ENCODE data around the gene ZNF628.

The ZNF628 gene

GRCh38 chr19:55436847-55437246, 39.6 kb upstream of the ZNF628 start:
- H3K27ac ChIP-seq (ENCODE audit: low read depth, low read length) = no peak overlapping the region
- no peaks in the 10 kb centered on the region for H3K36me3 ChIP-seq (ENCODE audit: control insufficient read depth, low read length)
- no peaks in the 10 kb centered on the region; the same call in 1 of the 2 replicates for H4K20me1 ChIP-seq (ENCODE audit: control insufficient read depth, insufficient read depth, low read depth, low read length)
- no peaks in the 10 kb centered on the region for H3K9me3 ChIP-seq (ENCODE audit: control insufficient read depth, insufficient read depth, low read length)
- TF ChIP-seq CTCF (IDR thresholded peaks at IDR 0.05; ENCODE audit: low read depth, low read length, poor library complexity, severe bottlenecking) = no peak
- no peak for TF ChIP-seq EZH2phosphoT487 (IDR thresholded peaks at IDR 0.05; ENCODE audit: borderline replicate concordance, low read length)
- H3K27me3 ChIP-seq (ENCODE audit: control insufficient read depth, low read length) = peaks cover 14% of the 10 kb centered on the region
- no peak overlapping the region for H3K4me2 ChIP-seq (ENCODE audit: low read length)
- H3K9me2 ChIP-seq (replicated peaks; ENCODE audit: control insufficient read depth, low read length) = no peaks in the 10 kb centered on the region
- no peak overlapping the region for H3K4me3 ChIP-seq (ENCODE audit: low read length)
- H3F3A ChIP-seq (ENCODE audit: control insufficient read depth, insufficient read depth) = peaks cover 5% of the 10 kb centered on the region; the same call in 1 of the 2 replicates
- no peaks in the 10 kb centered on the region for H3K79me2 ChIP-seq (ENCODE audit: control insufficient read depth, low read length)
- peaks cover 14% of the 10 kb centered on the region for H3K4me1 ChIP-seq (ENCODE audit: control insufficient read depth, low read length)

- TF ChIP-seq EZH2phosphoT487 (IDR thresholded peaks at IDR 0.05; ENCODE audit: borderline replicate concordance, low read length) (no peak), CTCF (IDR thresholded peaks at IDR 0.05; ENCODE audit: low read depth, low read length, poor library complexity, severe bottlenecking) (no peak)
- H3F3A ChIP-seq (ENCODE audit: control insufficient read depth, insufficient read depth) = peaks cover 5% of the 10 kb centered on the region; the same call in 1 of the 2 replicates
- no peaks in the 10 kb centered on the region for H3K9me3 ChIP-seq (ENCODE audit: control insufficient read depth, insufficient read depth, low read length)
- no peaks in the 10 kb centered on the region for H3K9me2 ChIP-seq (replicated peaks; ENCODE audit: control insufficient read depth, low read length)
- H3K79me2 ChIP-seq (ENCODE audit: control insufficient read depth, low read length) = no peaks in the 10 kb centered on the region
- no peak overlapping the region for H3K4me2 ChIP-seq (ENCODE audit: low read length)
- H3K27ac ChIP-seq (ENCODE audit: low read depth, low read length) = no peak overlapping the region
- no peaks in the 10 kb centered on the region for H3K36me3 ChIP-seq (ENCODE audit: control insufficient read depth, low read length)
- peaks cover 15% of the 10 kb centered on the region for H3K27me3 ChIP-seq (ENCODE audit: control insufficient read depth, low read length)
- H3K4me3 ChIP-seq (ENCODE audit: low read length) = no peak overlapping the region
- peaks cover 15% of the 10 kb centered on the region for H3K4me1 ChIP-seq (ENCODE audit: control insufficient read depth, low read length)
- no peaks in the 10 kb centered on the region; the same call in 1 of the 2 replicates for H4K20me1 ChIP-seq (ENCODE audit: control insufficient read depth, insufficient read depth, low read depth, low read length)
Observed at GRCh38 chr19:55437410-55437809, 39.0 kb upstream of the ZNF628 start.

GRCh38 chr19:55439052-55439451, 37.4 kb upstream of the ZNF628 start:
- Histone ChIP-seq H3K4me2 (ENCODE audit: low read length) (no peak overlapping the region), H3K79me2 (ENCODE audit: control insufficient read depth, low read length) (no peaks in the 10 kb centered on the region), H3F3A (ENCODE audit: control insufficient read depth, insufficient read depth) (peaks cover 5% of the 10 kb centered on the region; the same call in 1 of the 2 replicates), H3K4me1 (ENCODE audit: control insufficient read depth, low read length) (peaks cover 15% of the 10 kb centered on the region), H3K27me3 (ENCODE audit: control insufficient read depth, low read length) (peaks cover 25% of the 10 kb centered on the region), H3K4me3 (ENCODE audit: low read length) (no peak overlapping the region), H3K36me3 (ENCODE audit: control insufficient read depth, low read length) (no peaks in the 10 kb centered on the region), H3K27ac (ENCODE audit: low read depth, low read length) (no peak overlapping the region), H3K9me2 (replicated peaks; ENCODE audit: control insufficient read depth, low read length) (no peaks in the 10 kb centered on the region), H3K9me3 (ENCODE audit: control insufficient read depth, insufficient read depth, low read length) (no peaks in the 10 kb centered on the region), H4K20me1 (ENCODE audit: control insufficient read depth, insufficient read depth, low read depth, low read length) (no peaks in the 10 kb centered on the region; the same call in 1 of the 2 replicates)
- no peak for TF ChIP-seq EZH2phosphoT487 (IDR thresholded peaks at IDR 0.05; ENCODE audit: borderline replicate concordance, low read length)
- TF ChIP-seq CTCF (IDR thresholded peaks at IDR 0.05; ENCODE audit: low read depth, low read length, poor library complexity, severe bottlenecking) = no peak

Measured in DOHH2 (cell line).